Vagina (tissue), 2 donors: ENCODE results near the gene NXPH3.

Experiments
- CTCF ChIP-seq, 3 experiments: fragments of 450-650 bp in 2 of 3; fragments of 200-600 bp in 1 of 3; sonication (generic) in 1 of 3; IDR thresholded peaks; one replicate each; pipeline ENCODE4 v1.5.1; 2017 to 2019; ENCODE audit warnings: antibody characterized with exemption in 3 of 3, mild to moderate bottlenecking in 2 of 3, moderate library complexity in 2 of 3
- POLR2A ChIP-seq, 2 donors: fragments of 450-650 bp; IDR thresholded peaks; one replicate each; pipeline ENCODE4 v1.6.1; 2017; ENCODE audit warnings: antibody characterized with exemption in 2 of 2, mild to moderate bottlenecking in 2 of 2, moderate library complexity in 2 of 2
- POLR2AphosphoS5 ChIP-seq, 2 donors: sonication (generic); formaldehyde crosslinking; IDR thresholded peaks; one replicate each; pipeline ENCODE4 v1.9.0; 2017; ENCODE audit warnings: antibody characterized with exemption in 2 of 2, mild to moderate bottlenecking in 2 of 2, low read depth in 1 of 2; ENCODE audit not compliant: insufficient read depth in 1 of 2

GRCh38 chr17:49556223-49556943 lies 19.3 kb upstream of the NXPH3 start:
- TF ChIP-seq CTCF (IDR thresholded peaks at IDR 0.05) = peak; percentile 95 to 98 (median 97)
- no peak for TF ChIP-seq POLR2A (IDR thresholded peaks at IDR 0.05)
- no peak for TF ChIP-seq POLR2AphosphoS5 (IDR thresholded peaks at IDR 0.05; ENCODE audit: insufficient read depth in 1 of 2, low read depth in 1 of 2)
